ENCODE data around the gene LRRC36.

Gene LRRC36

GRCh38 chr16:67388591-67388990 lies 62.0 kb downstream of the LRRC36 start:
- Histone ChIP-seq H3K27ac (ENCODE audit: insufficient read depth in 1 of 2, low read depth in 1 of 2, low read length in 2 of 2, poor library complexity in 1 of 2, severe bottlenecking in 2 of 2) (no peak overlapping the region), H3K9me3 (ENCODE audit: control extremely low read depth in 1 of 5, control insufficient read depth in 4 of 5, insufficient read depth in 2 of 5, low read depth in 1 of 5, low read length in 4 of 5) (no peaks in the 10 kb centered on the region), H3K4me1 (ENCODE audit: control extremely low read depth in 1 of 4, control insufficient read depth in 4 of 4, insufficient read depth in 4 of 4, low read length in 3 of 4) (peaks cover 0 to 38% (median 28%) of the 10 kb centered on the region in 4 experiments), H3K36me3 (ENCODE audit: control insufficient read depth in 4 of 4, insufficient read depth in 4 of 4, low read length in 3 of 4) (no peaks in the 10 kb centered on the region), H3K27me3 (replicated peaks in 2 of 5; ENCODE audit: control insufficient read depth in 4 of 5, insufficient read depth in 5 of 5, low read length in 4 of 5) (peaks cover 0 to 18% (median 12%) of the 10 kb centered on the region in 5 experiments), H3K4me3 (ENCODE audit: control insufficient read depth in 1 of 7, extremely low read depth in 1 of 7, insufficient read depth in 4 of 7, low read depth in 2 of 7, low read length in 6 of 7) (no peak overlapping the region)
- ChIA-PET CTCF (interaction anchor here (0.6 to 1.7 kb wide), 4 partner anchors 11 to 82 kb away, joined by 3 to 7 read pairs (median 6); no protein-coding TSS in a partner anchor), POLR2A (no interaction called here)
- DNase-seq: no peak
- 100% methylated on average over 1 of the region's 2 CpGs for whole genome bisulfite sequencing (ENCODE audit: insufficient coverage)

- Histone ChIP-seq H3K27me3 (replicated peaks in 2 of 5; ENCODE audit: control insufficient read depth in 4 of 5, insufficient read depth in 5 of 5, low read length in 4 of 5) (peaks cover 0 to 34% (median 22%) of the 10 kb centered on the region in 5 experiments), H3K27ac (ENCODE audit: insufficient read depth in 1 of 2, low read depth in 1 of 2, low read length in 2 of 2, poor library complexity in 1 of 2, severe bottlenecking in 2 of 2) (no peak overlapping the region), H3K4me1 (ENCODE audit: control extremely low read depth in 1 of 4, control insufficient read depth in 4 of 4, insufficient read depth in 4 of 4, low read length in 3 of 4) (peaks cover 0 to 54% (median 42%) of the 10 kb centered on the region in 4 experiments), H3K36me3 (ENCODE audit: control insufficient read depth in 4 of 4, insufficient read depth in 4 of 4, low read length in 3 of 4) (no peaks in the 10 kb centered on the region), H3K4me3 (ENCODE audit: control insufficient read depth in 1 of 7, extremely low read depth in 1 of 7, insufficient read depth in 4 of 7, low read depth in 2 of 7, low read length in 6 of 7) (no peak overlapping the region), H3K9me3 (ENCODE audit: control extremely low read depth in 1 of 5, control insufficient read depth in 4 of 5, insufficient read depth in 2 of 5, low read depth in 1 of 5, low read length in 4 of 5) (no peaks in the 10 kb centered on the region)
- WGBS (ENCODE audit: insufficient coverage): 69% methylated on average over 27 of the region's 27 CpGs
- CTCF ChIA-PET: interaction anchor here (0.9 to 5.3 kb wide), 6 partner anchors 9 to 130 kb away, joined by 3 to 40 read pairs (median 4); no protein-coding TSS in a partner anchor
- DNase-seq: peak; percentile 55 to 82 (median 81)
- POLR2A ChIA-PET: interaction anchor here (0.5 to 0.7 kb wide), 2 partner anchors 9 to 40 kb away, joined by 4 read pairs; no protein-coding TSS in a partner anchor
Observed at GRCh38 chr16:67389911-67390815, 63.5 kb downstream of the LRRC36 start.

- peaks cover 0 to 58% (median 44%) of the 10 kb centered on the region in 4 experiments for H3K4me1 ChIP-seq (ENCODE audit: control extremely low read depth in 1 of 4, control insufficient read depth in 4 of 4, insufficient read depth in 4 of 4, low read length in 3 of 4)
- no peak for DNase-seq
- no peak overlapping the region for H3K4me3 ChIP-seq (ENCODE audit: control insufficient read depth in 1 of 7, extremely low read depth in 1 of 7, insufficient read depth in 4 of 7, low read depth in 2 of 7, low read length in 6 of 7)
- no peaks in the 10 kb centered on the region for H3K9me3 ChIP-seq (ENCODE audit: control extremely low read depth in 1 of 5, control insufficient read depth in 4 of 5, insufficient read depth in 2 of 5, low read depth in 1 of 5, low read length in 4 of 5)
- H3K27me3 ChIP-seq (replicated peaks in 2 of 5; ENCODE audit: control insufficient read depth in 4 of 5, insufficient read depth in 5 of 5, low read length in 4 of 5): peaks cover 0 to 42% (median 26%) of the 10 kb centered on the region in 5 experiments
- H3K36me3 ChIP-seq (ENCODE audit: control insufficient read depth in 4 of 4, insufficient read depth in 4 of 4, low read length in 3 of 4): no peaks in the 10 kb centered on the region
- no peak overlapping the region for H3K27ac ChIP-seq (ENCODE audit: insufficient read depth in 1 of 2, low read depth in 1 of 2, low read length in 2 of 2, poor library complexity in 1 of 2, severe bottlenecking in 2 of 2)
- CTCF ChIA-PET: interaction anchor here (0.9 to 5.3 kb wide), 6 partner anchors 9 to 130 kb away, joined by 3 to 40 read pairs (median 4); no protein-coding TSS in a partner anchor
- 91% methylated on average over 9 of the region's 11 CpGs for WGBS (ENCODE audit: insufficient coverage)
- POLR2A ChIA-PET: interaction anchor here (0.5 to 0.7 kb wide), 2 partner anchors 9 to 41 kb away, joined by 4 read pairs; no protein-coding TSS in a partner anchor
Observed at GRCh38 chr16:67390816-67391423, 64.3 kb downstream of the LRRC36 start.

GRCh38 chr16:67391424-67392300 lies 65.0 kb downstream of the LRRC36 start:
- Histone ChIP-seq H3K27me3 (replicated peaks in 2 of 5; ENCODE audit: control insufficient read depth in 4 of 5, insufficient read depth in 5 of 5, low read length in 4 of 5) (peaks cover 0 to 45% (median 26%) of the 10 kb centered on the region in 5 experiments), H3K4me1 (ENCODE audit: control extremely low read depth in 1 of 4, control insufficient read depth in 4 of 4, insufficient read depth in 4 of 4, low read length in 3 of 4) (peaks cover 0 to 60% (median 44%) of the 10 kb centered on the region in 4 experiments), H3K4me3 (ENCODE audit: control insufficient read depth in 1 of 7, extremely low read depth in 1 of 7, insufficient read depth in 4 of 7, low read depth in 2 of 7, low read length in 6 of 7) (no peak overlapping the region), H3K9me3 (ENCODE audit: control extremely low read depth in 1 of 5, control insufficient read depth in 4 of 5, insufficient read depth in 2 of 5, low read depth in 1 of 5, low read length in 4 of 5) (no peaks in the 10 kb centered on the region), H3K36me3 (ENCODE audit: control insufficient read depth in 4 of 4, insufficient read depth in 4 of 4, low read length in 3 of 4) (no peaks in the 10 kb centered on the region), H3K27ac (ENCODE audit: insufficient read depth in 1 of 2, low read depth in 1 of 2, low read length in 2 of 2, poor library complexity in 1 of 2, severe bottlenecking in 2 of 2) (no peak overlapping the region)
- DNase-seq: peak in 1 of 3 donors; percentile 30
- ChIA-PET CTCF (interaction anchor here (0.9 to 5.3 kb wide), 7 partner anchors 9 to 131 kb away, joined by 3 to 40 read pairs (median 3); no protein-coding TSS in a partner anchor), POLR2A (no interaction called here)
- 86% methylated on average over 11 of the region's 15 CpGs for WGBS (ENCODE audit: insufficient coverage)

- Histone ChIP-seq H3K27ac (ENCODE audit: insufficient read depth in 1 of 2, low read depth in 1 of 2, low read length in 2 of 2, poor library complexity in 1 of 2, severe bottlenecking in 2 of 2) (no peak overlapping the region), H3K4me1 (ENCODE audit: control extremely low read depth in 1 of 4, control insufficient read depth in 4 of 4, insufficient read depth in 4 of 4, low read length in 3 of 4) (peaks cover 0 to 60% (median 44%) of the 10 kb centered on the region in 4 experiments), H3K9me3 (ENCODE audit: control extremely low read depth in 1 of 5, control insufficient read depth in 4 of 5, insufficient read depth in 2 of 5, low read depth in 1 of 5, low read length in 4 of 5) (no peaks in the 10 kb centered on the region), H3K36me3 (ENCODE audit: control insufficient read depth in 4 of 4, insufficient read depth in 4 of 4, low read length in 3 of 4) (no peaks in the 10 kb centered on the region), H3K4me3 (ENCODE audit: control insufficient read depth in 1 of 7, extremely low read depth in 1 of 7, insufficient read depth in 4 of 7, low read depth in 2 of 7, low read length in 6 of 7) (peak overlapping the region in 2 of 7 experiments; percentile 22 to 59), H3K27me3 (replicated peaks in 2 of 5; ENCODE audit: control insufficient read depth in 4 of 5, insufficient read depth in 5 of 5, low read length in 4 of 5) (peaks cover 0 to 45% (median 22%) of the 10 kb centered on the region in 5 experiments)
- no peak for DNase-seq
- CTCF ChIA-PET: interaction anchor here (1.0 to 5.3 kb wide), 7 partner anchors 8 to 42 kb away, joined by 3 to 40 read pairs (median 3); no protein-coding TSS in a partner anchor
- POLR2A ChIA-PET: no interaction called here
- WGBS (ENCODE audit: insufficient coverage): 91% methylated on average over 16 of the region's 18 CpGs
Observed at GRCh38 chr16:67392301-67393059, 65.9 kb downstream of the LRRC36 start.
